ENCODE data around the gene KCNJ16. TPM values are rescaled to one million over a fixed set of nuclear protein-coding genes. Genes with fewer than 3 reads are reported as not detected.

The KCNJ16 gene
- total RNA-seq, 3 donors from 2014 or later: 0.32 to 18.6 (median 1.3) TPM

- H3K27me3 ChIP-seq: no peaks in the 10 kb centered on the region
- H3K9me3 ChIP-seq: no peaks in the 10 kb centered on the region
- H3K27ac ChIP-seq: no peak overlapping the region
- no peaks in the 10 kb centered on the region for H3K4me1 ChIP-seq
- no peak for TF ChIP-seq POLR2A (IDR thresholded peaks at IDR 0.05)
- no peak for TF ChIP-seq CTCF (IDR thresholded peaks at IDR 0.05)
- TF ChIP-seq POLR2AphosphoS5 (IDR thresholded peaks at IDR 0.05): no peak
- no peak for DNase-seq (ENCODE audit: low spot score in 2 of 2)
- H3K4me3 ChIP-seq: no peak overlapping the region
- H3K36me3 ChIP-seq: no peaks in the 10 kb centered on the region
- intact Hi-C loops (cut with DNase I; ENCODE audit: low total_unique reads): no loop called here
Measured at GRCh38 chr17:70059071-70059470, 16.0 kb upstream of the KCNJ16 start.

- H3K4me3 ChIP-seq: no peak overlapping the region
Measured at GRCh38 chr17:70059649-70060048, 15.4 kb upstream of the KCNJ16 start.

GRCh38 chr17:70060415-70060814, 14.6 kb upstream of the KCNJ16 start:
- no peak for DNase-seq (ENCODE audit: low spot score in 2 of 2)
- H3K27ac ChIP-seq: no peak overlapping the region
- H3K4me1 ChIP-seq: no peaks in the 10 kb centered on the region
- H3K27me3 ChIP-seq: no peaks in the 10 kb centered on the region
- intact Hi-C loops (cut with DNase I; ENCODE audit: low total_unique reads): no loop called here
- TF ChIP-seq POLR2AphosphoS5 (IDR thresholded peaks at IDR 0.05): no peak
- no peak for TF ChIP-seq CTCF (IDR thresholded peaks at IDR 0.05)
- TF ChIP-seq POLR2A (IDR thresholded peaks at IDR 0.05): no peak
- no peaks in the 10 kb centered on the region for H3K9me3 ChIP-seq
- no peak overlapping the region for H3K4me3 ChIP-seq
- no peaks in the 10 kb centered on the region for H3K36me3 ChIP-seq

More at GRCh38 chr17:70059649-70060048, 15.4 kb upstream of the KCNJ16 start:
- H3K9me3 ChIP-seq: no peaks in the 10 kb centered on the region
- no peak for TF ChIP-seq CTCF (IDR thresholded peaks at IDR 0.05)
- no peak for TF ChIP-seq POLR2A (IDR thresholded peaks at IDR 0.05)
- TF ChIP-seq POLR2AphosphoS5 (IDR thresholded peaks at IDR 0.05): no peak
- intact Hi-C loops (cut with DNase I; ENCODE audit: low total_unique reads): no loop called here
- no peaks in the 10 kb centered on the region for H3K4me1 ChIP-seq
- DNase-seq (ENCODE audit: low spot score in 2 of 2): no peak
- no peak overlapping the region for H3K27ac ChIP-seq
- H3K27me3 ChIP-seq: no peaks in the 10 kb centered on the region
- H3K36me3 ChIP-seq: no peaks in the 10 kb centered on the region

- Histone ChIP-seq H3K27me3 (no peaks in the 10 kb centered on the region), H3K27ac (peak overlapping the region in 1 of 2 donors; percentile 63), H3K36me3 (no peaks in the 10 kb centered on the region), H3K4me1 (no peaks in the 10 kb centered on the region), H3K4me3 (no peak overlapping the region), H3K9me3 (no peaks in the 10 kb centered on the region)
- TF ChIP-seq CTCF (IDR thresholded peaks at IDR 0.05) (no peak), POLR2AphosphoS5 (IDR thresholded peaks at IDR 0.05) (no peak), POLR2A (IDR thresholded peaks at IDR 0.05) (no peak)
- DNase-seq (ENCODE audit: low spot score in 2 of 2): no peak
- intact Hi-C loops (cut with DNase I; ENCODE audit: low total_unique reads): no loop called here
Measured at GRCh38 chr17:70067134-70067533, 7.9 kb upstream of the KCNJ16 start.

- intact Hi-C loops (cut with DNase I; ENCODE audit: low total_unique reads): no loop called here
- Histone ChIP-seq H3K4me3 (no peak overlapping the region), H3K4me1 (no peaks in the 10 kb centered on the region), H3K9me3 (no peaks in the 10 kb centered on the region), H3K27me3 (no peaks in the 10 kb centered on the region), H3K36me3 (no peaks in the 10 kb centered on the region), H3K27ac (no peak overlapping the region)
- TF ChIP-seq CTCF (IDR thresholded peaks at IDR 0.05) (no peak), POLR2AphosphoS5 (IDR thresholded peaks at IDR 0.05) (no peak), POLR2A (IDR thresholded peaks at IDR 0.05) (no peak)
- no peak for DNase-seq (ENCODE audit: low spot score in 2 of 2)
Measured at GRCh38 chr17:70070305-70071027, 4.6 kb upstream of the KCNJ16 start.

Measured in breast epithelium (tissue), 4 donors.